ENCODE measurements around the gene COA1. TPM values are rescaled to one million over a fixed set of nuclear protein-coding genes. Genes with fewer than 3 reads are reported as not detected.

Gene COA1
- total and polyA plus RNA-seq, 9 of the 15 experiments (the other 6 are each of a cell fraction or from before 2014, with no cell fraction given): 98.9 to 463 (median 181) TPM

DNA sequence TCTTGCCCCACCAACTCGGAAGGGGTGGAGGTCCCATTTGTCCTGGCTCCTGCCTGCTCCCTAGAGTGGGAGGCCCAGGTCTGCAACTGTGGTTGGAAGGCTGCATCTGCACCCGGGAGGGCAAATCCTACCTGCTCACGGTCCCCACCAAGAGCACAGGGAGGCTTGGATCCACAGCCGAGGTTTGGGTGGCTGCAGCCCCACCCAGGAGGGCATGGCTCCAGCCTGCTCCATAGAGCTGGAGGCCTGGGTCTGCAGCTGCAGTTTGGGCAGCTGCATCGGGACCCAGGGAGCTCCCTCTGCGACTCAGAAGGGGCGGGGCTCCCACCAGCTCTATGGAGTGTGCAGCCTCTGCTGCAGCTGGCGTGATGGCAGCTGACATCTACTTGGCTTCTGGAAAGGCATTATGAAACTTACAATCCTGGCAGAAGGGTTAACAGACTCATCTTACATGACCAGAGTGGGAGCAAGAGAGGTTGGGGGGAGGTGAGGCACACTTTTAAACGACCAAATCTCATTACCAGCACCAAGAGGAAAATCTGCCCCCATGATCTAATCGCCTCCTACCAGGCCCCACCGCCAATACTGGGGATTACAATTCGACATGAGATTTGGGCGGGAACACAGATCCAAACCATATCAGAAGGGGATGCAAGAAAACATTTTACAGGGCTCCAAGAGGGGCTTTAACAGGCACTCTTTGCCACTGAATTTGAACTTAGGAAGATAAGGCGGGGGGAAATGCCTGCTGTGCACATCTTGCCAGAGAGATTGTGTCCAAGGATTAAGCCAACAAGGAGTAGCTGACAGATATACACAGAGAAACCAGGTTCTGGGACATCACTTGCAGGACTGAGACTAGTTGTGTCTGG is 20.9 kb upstream of the COA1 start (continued):
- TF ChIP-seq, protein P1, sequence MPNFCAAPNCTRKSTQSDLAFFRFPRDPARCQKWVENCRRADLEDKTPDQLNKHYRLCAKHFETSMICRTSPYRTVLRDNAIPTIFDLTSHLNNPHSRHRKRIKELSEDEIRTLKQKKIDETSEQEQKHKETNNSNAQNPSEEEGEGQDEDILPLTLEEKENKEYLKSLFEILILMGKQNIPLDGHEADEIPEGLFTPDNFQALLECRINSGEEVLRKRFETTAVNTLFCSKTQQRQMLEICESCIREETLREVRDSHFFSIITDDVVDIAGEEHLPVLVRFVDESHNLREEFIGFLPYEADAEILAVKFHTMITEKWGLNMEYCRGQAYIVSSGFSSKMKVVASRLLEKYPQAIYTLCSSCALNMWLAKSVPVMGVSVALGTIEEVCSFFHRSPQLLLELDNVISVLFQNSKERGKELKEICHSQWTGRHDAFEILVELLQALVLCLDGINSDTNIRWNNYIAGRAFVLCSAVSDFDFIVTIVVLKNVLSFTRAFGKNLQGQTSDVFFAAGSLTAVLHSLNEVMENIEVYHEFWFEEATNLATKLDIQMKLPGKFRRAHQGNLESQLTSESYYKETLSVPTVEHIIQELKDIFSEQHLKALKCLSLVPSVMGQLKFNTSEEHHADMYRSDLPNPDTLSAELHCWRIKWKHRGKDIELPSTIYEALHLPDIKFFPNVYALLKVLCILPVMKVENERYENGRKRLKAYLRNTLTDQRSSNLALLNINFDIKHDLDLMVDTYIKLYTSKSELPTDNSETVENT (CRISPR knock-in tag; IDR thresholded peaks at IDR 0.05): no peak
- TF ChIP-seq, protein P2, sequence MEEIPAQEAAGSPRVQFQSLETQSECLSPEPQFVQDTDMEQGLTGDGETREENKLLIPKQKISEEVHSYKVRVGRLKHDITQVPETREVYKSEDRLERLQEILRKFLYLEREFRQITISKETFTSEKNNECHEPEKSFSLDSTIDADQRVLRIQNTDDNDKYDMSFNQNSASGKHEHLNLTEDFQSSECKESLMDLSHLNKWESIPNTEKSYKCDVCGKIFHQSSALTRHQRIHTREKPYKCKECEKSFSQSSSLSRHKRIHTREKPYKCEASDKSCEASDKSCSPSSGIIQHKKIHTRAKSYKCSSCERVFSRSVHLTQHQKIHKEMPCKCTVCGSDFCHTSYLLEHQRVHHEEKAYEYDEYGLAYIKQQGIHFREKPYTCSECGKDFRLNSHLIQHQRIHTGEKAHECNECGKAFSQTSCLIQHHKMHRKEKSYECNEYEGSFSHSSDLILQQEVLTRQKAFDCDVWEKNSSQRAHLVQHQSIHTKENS (CRISPR knock-in tag; IDR thresholded peaks at IDR 0.05): no peak
- TF ChIP-seq FOXJ2 (tag; IDR thresholded peaks at IDR 0.05) (no peak), LEF1 (IDR thresholded peaks at IDR 0.05) (peak; percentile 80), ETV6 (IDR thresholded peaks at IDR 0.05; ENCODE audit: borderline replicate concordance in 1 of 2, low read depth in 2 of 2, low read length in 1 of 2) (no peak), ETV6 (CRISPR knock-in tag; IDR thresholded peaks at IDR 0.05; ENCODE audit: borderline replicate concordance) (no peak), MCM5 (IDR thresholded peaks at IDR 0.05; ENCODE audit: low read depth) (no peak), ZNF586 (CRISPR knock-in tag; conservative IDR thresholded peaks at IDR 0.05) (no peak), KLF10 (CRISPR knock-in tag; IDR thresholded peaks at IDR 0.05) (no peak), ZEB2 (IDR thresholded peaks at IDR 0.05) (no peak), ZNF263 (CRISPR knock-in tag; IDR thresholded peaks at IDR 0.05; ENCODE audit: borderline replicate concordance) (0 out of 2 replicates have a peak, but pooled peaks have one; percentile 21), ZNF41 (CRISPR knock-in tag; conservative IDR thresholded peaks at IDR 0.05) (no peak)
- TF ChIP-seq, protein P3, sequence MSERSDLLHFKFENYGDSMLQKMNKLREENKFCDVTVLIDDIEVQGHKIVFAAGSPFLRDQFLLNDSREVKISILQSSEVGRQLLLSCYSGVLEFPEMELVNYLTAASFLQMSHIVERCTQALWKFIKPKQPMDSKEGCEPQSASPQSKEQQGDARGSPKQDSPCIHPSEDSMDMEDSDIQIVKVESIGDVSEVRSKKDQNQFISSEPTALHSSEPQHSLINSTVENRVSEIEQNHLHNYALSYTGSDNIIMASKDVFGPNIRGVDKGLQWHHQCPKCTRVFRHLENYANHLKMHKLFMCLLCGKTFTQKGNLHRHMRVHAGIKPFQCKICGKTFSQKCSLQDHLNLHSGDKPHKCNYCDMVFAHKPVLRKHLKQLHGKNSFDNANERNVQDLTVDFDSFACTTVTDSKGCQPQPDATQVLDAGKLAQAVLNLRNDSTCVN (CRISPR knock-in tag; IDR thresholded peaks at IDR 0.05): no peak
- TF ChIP-seq, protein P4, sequence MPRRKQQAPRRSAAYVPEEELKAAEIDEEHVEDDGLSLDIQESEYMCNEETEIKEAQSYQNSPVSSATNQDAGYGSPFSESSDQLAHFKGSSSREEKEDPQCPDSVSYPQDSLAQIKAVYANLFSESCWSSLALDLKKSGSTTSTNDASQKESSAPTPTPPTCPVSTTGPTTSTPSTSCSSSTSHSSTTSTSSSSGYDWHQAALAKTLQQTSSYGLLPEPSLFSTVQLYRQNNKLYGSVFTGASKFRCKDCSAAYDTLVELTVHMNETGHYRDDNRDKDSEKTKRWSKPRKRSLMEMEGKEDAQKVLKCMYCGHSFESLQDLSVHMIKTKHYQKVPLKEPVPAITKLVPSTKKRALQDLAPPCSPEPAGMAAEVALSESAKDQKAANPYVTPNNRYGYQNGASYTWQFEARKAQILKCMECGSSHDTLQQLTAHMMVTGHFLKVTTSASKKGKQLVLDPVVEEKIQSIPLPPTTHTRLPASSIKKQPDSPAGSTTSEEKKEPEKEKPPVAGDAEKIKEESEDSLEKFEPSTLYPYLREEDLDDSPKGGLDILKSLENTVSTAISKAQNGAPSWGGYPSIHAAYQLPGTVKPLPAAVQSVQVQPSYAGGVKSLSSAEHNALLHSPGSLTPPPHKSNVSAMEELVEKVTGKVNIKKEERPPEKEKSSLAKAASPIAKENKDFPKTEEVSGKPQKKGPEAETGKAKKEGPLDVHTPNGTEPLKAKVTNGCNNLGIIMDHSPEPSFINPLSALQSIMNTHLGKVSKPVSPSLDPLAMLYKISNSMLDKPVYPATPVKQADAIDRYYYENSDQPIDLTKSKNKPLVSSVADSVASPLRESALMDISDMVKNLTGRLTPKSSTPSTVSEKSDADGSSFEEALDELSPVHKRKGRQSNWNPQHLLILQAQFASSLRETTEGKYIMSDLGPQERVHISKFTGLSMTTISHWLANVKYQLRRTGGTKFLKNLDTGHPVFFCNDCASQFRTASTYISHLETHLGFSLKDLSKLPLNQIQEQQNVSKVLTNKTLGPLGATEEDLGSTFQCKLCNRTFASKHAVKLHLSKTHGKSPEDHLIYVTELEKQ (CRISPR knock-in tag; IDR thresholded peaks at IDR 0.05): no peak
- TF ChIP-seq, protein P5, sequence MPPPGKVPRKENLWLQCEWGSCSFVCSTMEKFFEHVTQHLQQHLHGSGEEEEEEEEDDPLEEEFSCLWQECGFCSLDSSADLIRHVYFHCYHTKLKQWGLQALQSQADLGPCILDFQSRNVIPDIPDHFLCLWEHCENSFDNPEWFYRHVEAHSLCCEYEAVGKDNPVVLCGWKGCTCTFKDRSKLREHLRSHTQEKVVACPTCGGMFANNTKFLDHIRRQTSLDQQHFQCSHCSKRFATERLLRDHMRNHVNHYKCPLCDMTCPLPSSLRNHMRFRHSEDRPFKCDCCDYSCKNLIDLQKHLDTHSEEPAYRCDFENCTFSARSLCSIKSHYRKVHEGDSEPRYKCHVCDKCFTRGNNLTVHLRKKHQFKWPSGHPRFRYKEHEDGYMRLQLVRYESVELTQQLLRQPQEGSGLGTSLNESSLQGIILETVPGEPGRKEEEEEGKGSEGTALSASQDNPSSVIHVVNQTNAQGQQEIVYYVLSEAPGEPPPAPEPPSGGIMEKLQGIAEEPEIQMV (tag; conservative IDR thresholded peaks at IDR 0.05; ENCODE audit: low read depth): no peak
- TF ChIP-seq, protein P6, sequence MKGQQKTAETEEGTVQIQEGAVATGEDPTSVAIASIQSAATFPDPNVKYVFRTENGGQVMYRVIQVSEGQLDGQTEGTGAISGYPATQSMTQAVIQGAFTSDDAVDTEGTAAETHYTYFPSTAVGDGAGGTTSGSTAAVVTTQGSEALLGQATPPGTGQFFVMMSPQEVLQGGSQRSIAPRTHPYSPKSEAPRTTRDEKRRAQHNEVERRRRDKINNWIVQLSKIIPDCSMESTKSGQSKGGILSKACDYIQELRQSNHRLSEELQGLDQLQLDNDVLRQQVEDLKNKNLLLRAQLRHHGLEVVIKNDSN (CRISPR knock-in tag; IDR thresholded peaks at IDR 0.05): no peak
